ENCODE results near the gene ADGRE2. TPM values are rescaled to one million over a fixed set of nuclear protein-coding genes. Genes with fewer than 3 reads are reported as not detected.

ADGRE2 gene
- total RNA-seq, 1 experiment from 2014 or later = 4.2 TPM

GRCh38 chr19:14700711-14701375 lies 77.5 kb downstream of the ADGRE2 start:
- ATAC-seq (no peak), DNase-seq (no peak)
- H2AFZ ChIP-seq (ENCODE audit: low read length) = no peak overlapping the region
- no peaks in the 10 kb centered on the region for H3K79me2 ChIP-seq (ENCODE audit: low read length)
- no peak overlapping the region for H3K4me3 ChIP-seq (ENCODE audit: low read length)
- CTCF ChIA-PET = interaction anchor here (0.7 kb wide), 1 partner anchor 25 kb away, joined by 3 read pairs; no protein-coding TSS in a partner anchor
- H3K9me3 ChIP-seq (ENCODE audit: low read length) = no peaks in the 10 kb centered on the region
- POLR2A ChIA-PET (ENCODE audit: unreplicated experiment) = no interaction called here
- no peaks in the 10 kb centered on the region for H3K9me2 ChIP-seq (replicated peaks; ENCODE audit: low read length)
- H3K4me2 ChIP-seq (ENCODE audit: low read length) = no peak overlapping the region
- no peaks in the 10 kb centered on the region for H3K27me3 ChIP-seq (ENCODE audit: low read length)
- intact Hi-C loops (cut with micrococcal nuclease) = no loop called here
- no peaks in the 10 kb centered on the region for H3F3A ChIP-seq (ENCODE audit: low read length, unreplicated experiment)
- no peak overlapping the region for H3K9ac ChIP-seq (ENCODE audit: low read length)
- peaks cover 19% of the 10 kb centered on the region for H3K36me3 ChIP-seq (ENCODE audit: low read depth, low read length)
- BruUV-seq (replicated peaks) = no TSS peak
- H3K4me1 ChIP-seq (ENCODE audit: insufficient read depth, low read length) = no peaks in the 10 kb centered on the region
- no peaks in the 10 kb centered on the region for H4K20me1 ChIP-seq (ENCODE audit: low read length)
- TF ChIP-seq CTCF (conservative IDR thresholded peaks at IDR 0.05; ENCODE audit: low read depth, low read length) (no peak), EZH2phosphoT487 (IDR thresholded peaks at IDR 0.05; ENCODE audit: borderline replicate concordance, low read length) (no peak)
- H3K27ac ChIP-seq (ENCODE audit: low read length) = no peak overlapping the region

GRCh38 chr19:14699641-14700040 lies 78.7 kb downstream of the ADGRE2 start:
- H3K4me1 ChIP-seq (ENCODE audit: insufficient read depth, low read length) = no peaks in the 10 kb centered on the region
- H4K20me1 ChIP-seq (ENCODE audit: low read length) = no peaks in the 10 kb centered on the region
- POLR2A ChIA-PET (ENCODE audit: unreplicated experiment) = no interaction called here
- no peaks in the 10 kb centered on the region for H3K27me3 ChIP-seq (ENCODE audit: low read length)
- H3K79me2 ChIP-seq (ENCODE audit: low read length) = no peaks in the 10 kb centered on the region
- CTCF ChIA-PET = interaction anchor here (0.5 kb wide), 1 partner anchor 309 kb away, joined by 3 read pairs; no protein-coding TSS in a partner anchor
- no TSS peak for BruUV-seq (replicated peaks)
- H3K4me2 ChIP-seq (ENCODE audit: low read length) = no peak overlapping the region
- ATAC-seq (no peak), DNase-seq (no peak)
- peaks cover 19% of the 10 kb centered on the region for H3K36me3 ChIP-seq (ENCODE audit: low read depth, low read length)
- no peaks in the 10 kb centered on the region for H3K9me3 ChIP-seq (ENCODE audit: low read length)
- no peaks in the 10 kb centered on the region for H3F3A ChIP-seq (ENCODE audit: low read length, unreplicated experiment)
- intact Hi-C loops (cut with micrococcal nuclease) = no loop called here
- no peak overlapping the region for H3K27ac ChIP-seq (ENCODE audit: low read length)
- H3K9ac ChIP-seq (ENCODE audit: low read length) = no peak overlapping the region
- TF ChIP-seq EZH2 (IDR thresholded peaks at IDR 0.05; ENCODE audit: low read length, unreplicated experiment) = no peak
- H2AFZ ChIP-seq (ENCODE audit: low read length) = no peak overlapping the region
- no peaks in the 10 kb centered on the region for H3K9me2 ChIP-seq (replicated peaks; ENCODE audit: low read length)
- H3K4me3 ChIP-seq (ENCODE audit: low read length) = no peak overlapping the region

- POLR2A ChIA-PET (ENCODE audit: unreplicated experiment) = no interaction called here
- no peaks in the 10 kb centered on the region for H3K27me3 ChIP-seq (ENCODE audit: low read length)
Measured at GRCh38 chr19:14695471-14695870, 82.9 kb downstream of the ADGRE2 start.

More at GRCh38 chr19:14695471-14695870, 82.9 kb downstream of the ADGRE2 start:
- BruUV-seq (replicated peaks) = no TSS peak
- H3K9ac ChIP-seq (ENCODE audit: low read length) = no peak overlapping the region
- no peaks in the 10 kb centered on the region for H3K9me2 ChIP-seq (replicated peaks; ENCODE audit: low read length)
- no peak overlapping the region for H2AFZ ChIP-seq (ENCODE audit: low read length)
- 0 out of 2 replicates have a peak, but pooled peaks cover 3% of the 10 kb centered on the region for H3K4me1 ChIP-seq (ENCODE audit: insufficient read depth, low read length)
- no peak for TF ChIP-seq EZH2phosphoT487 (IDR thresholded peaks at IDR 0.05; ENCODE audit: borderline replicate concordance, low read length)
- no peak for TF ChIP-seq EZH2 (IDR thresholded peaks at IDR 0.05; ENCODE audit: low read length, unreplicated experiment)
- TF ChIP-seq CTCF (conservative IDR thresholded peaks at IDR 0.05; ENCODE audit: low read depth, low read length) = no peak
- peaks cover 4% of the 10 kb centered on the region; the same call in 1 of the 2 replicates for H3K79me2 ChIP-seq (ENCODE audit: low read length)
- intact Hi-C loops (cut with micrococcal nuclease) = no loop called here
- no peak overlapping the region for H3K4me3 ChIP-seq (ENCODE audit: low read length)
- ATAC-seq = no peak
- no peak overlapping the region for H3K4me2 ChIP-seq (ENCODE audit: low read length)
- no peaks in the 10 kb centered on the region for H3K9me3 ChIP-seq (ENCODE audit: low read length)
- H3K36me3 ChIP-seq (ENCODE audit: low read depth, low read length) = peaks cover 6% of the 10 kb centered on the region; the same call in 1 of the 2 replicates
- H3F3A ChIP-seq (ENCODE audit: low read length, unreplicated experiment) = no peaks in the 10 kb centered on the region
- H4K20me1 ChIP-seq (ENCODE audit: low read length) = no peaks in the 10 kb centered on the region
- no peak for DNase-seq
- H3K27ac ChIP-seq (ENCODE audit: low read length) = no peak overlapping the region
- CTCF ChIA-PET = no interaction called here

Data from PC-3 (cell line).